ENCODE data around the gene KRT38. TPM values are rescaled to one million over a fixed set of nuclear protein-coding genes. Genes with fewer than 3 reads are reported as not detected.

KRT38 gene
- total RNA-seq, 1 experiment from 2014 or later, result not detected

- DNase-seq, result no peak
- Mint-ChIP-seq H3K9me3 (peaks cover 3 to 13% of the 10 kb centered on the region in 2 experiments), H3K4me3 (no peak overlapping the region), H3K27ac (no peak overlapping the region), H3K36me3 (ENCODE audit: insufficient read depth in 1 of 3, low read depth in 3 of 3) (no peaks in the 10 kb centered on the region; a peak in 4 of 7 replicates), H3K4me1 (no peaks in the 10 kb centered on the region), H3K27me3 (ENCODE audit: low read depth) (peaks cover 10% of the 10 kb centered on the region)
- no peak overlapping the region for H3K56ac ChIP-seq (ENCODE audit: insufficient read length, low read depth, low read length)
- no peak for TF ChIP-seq CTCF (conservative IDR thresholded peaks at IDR 0.05)
- no peaks in the 10 kb centered on the region for H3K79me2 ChIP-seq (ENCODE audit: insufficient read depth, low read length)
- no peaks in the 10 kb centered on the region for H3K79me1 ChIP-seq (ENCODE audit: insufficient read depth, low read depth, low read length, poor library complexity, severe bottlenecking)
- H3K27ac ChIP-seq (ENCODE audit: insufficient read length, low read depth, low read length), result no peak overlapping the region
- H2AFZ ChIP-seq (ENCODE audit: low read length), result no peak overlapping the region
- H3T11ph ChIP-seq (ENCODE audit: low read length), result no peak overlapping the region
- H3K27me3 ChIP-seq (ENCODE audit: insufficient read depth, low read length), result no peaks in the 10 kb centered on the region
- no peak overlapping the region for H3K9ac ChIP-seq (ENCODE audit: extremely low read depth, insufficient read length, low read length)
- no peaks in the 10 kb centered on the region for H3K23me2 ChIP-seq (ENCODE audit: insufficient read length, low read depth, low read length, poor library complexity, severe bottlenecking)
- no peak overlapping the region for H3K4ac ChIP-seq (ENCODE audit: low read depth, low read length)
- H4K8ac ChIP-seq (replicated peaks; ENCODE audit: insufficient read length, low read depth, low read length), result no peak overlapping the region
- no peak overlapping the region for H3K14ac ChIP-seq (ENCODE audit: insufficient read depth, low read length)
- H2BK120ac ChIP-seq (ENCODE audit: low read depth, low read length, poor library complexity, severe bottlenecking), result no peak overlapping the region
- H3K4me1 ChIP-seq (ENCODE audit: insufficient read depth, low read length), result no peaks in the 10 kb centered on the region
- H2BK5ac ChIP-seq (ENCODE audit: insufficient read length, low read length), result no peak overlapping the region
- no peak overlapping the region for H3K18ac ChIP-seq (ENCODE audit: insufficient read length, low read depth, low read length)
- H4K91ac ChIP-seq (ENCODE audit: insufficient read length, low read depth, low read length), result no peak overlapping the region
- no peak overlapping the region for H2BK12ac ChIP-seq (ENCODE audit: insufficient read length, low read depth, low read length)
- H2AK5ac ChIP-seq (ENCODE audit: insufficient read length, low read length), result no peak overlapping the region
- no peaks in the 10 kb centered on the region for H4K20me1 ChIP-seq (ENCODE audit: control insufficient read depth, insufficient read depth, insufficient read length)
- H3K23ac ChIP-seq (ENCODE audit: insufficient read length, low read depth, low read length), result no peak overlapping the region
- H3K4me2 ChIP-seq (ENCODE audit: insufficient read depth, insufficient read length, low read length), result no peak overlapping the region
- H2BK15ac ChIP-seq (ENCODE audit: low read depth, low read length), result no peak overlapping the region
- no peak overlapping the region for H2BK20ac ChIP-seq (ENCODE audit: low read depth, low read length, poor library complexity, severe bottlenecking)
- no CpG with 5 or more reads among the region's 4 CpGs for WGBS (ENCODE audit: extremely low coverage, insufficient read length, low lambda C conversion rate)
- H3K9me3 ChIP-seq (ENCODE audit: control insufficient read depth, low read depth, low read length), result peaks cover 12% of the 10 kb centered on the region
- no peak overlapping the region for H4K5ac ChIP-seq (ENCODE audit: insufficient read length, low read depth, low read length)
These were observed 11.5 kb upstream of the KRT38 start for GRCh38 chr17:41452281-41452680.

All from H9 (cell line).